Stimulated activated CD4-positive, alpha-beta T cell treated with anti-CD3 and anti-CD28 coated beads, Interleukin-1b, Interleukin-23, amount 100 ng/mL, for 4 hours (primary cell): ENCODE data around the gene CCT2.
"Not testable (repeated sequence)": the region's sequence is repeated elsewhere in the genome, so short reads cannot be mapped to it uniquely, and the experiment has no call there.

Experiments used
- DNase-seq, 2 donors: peaks; one replicate each; pipeline ENCODE4 v3.0.0-alpha.2; 2020; ENCODE audit warnings: low read depth in 2 of 2

The CCT2 gene

GRCh38 chr12:69588527-69588926 is 3.3 kb downstream of the CCT2 start:
- no peak for DNase-seq

- DNase-seq: no peak
Observed at GRCh38 chr12:69589082-69589481, 3.8 kb downstream of the CCT2 start.

DNA sequence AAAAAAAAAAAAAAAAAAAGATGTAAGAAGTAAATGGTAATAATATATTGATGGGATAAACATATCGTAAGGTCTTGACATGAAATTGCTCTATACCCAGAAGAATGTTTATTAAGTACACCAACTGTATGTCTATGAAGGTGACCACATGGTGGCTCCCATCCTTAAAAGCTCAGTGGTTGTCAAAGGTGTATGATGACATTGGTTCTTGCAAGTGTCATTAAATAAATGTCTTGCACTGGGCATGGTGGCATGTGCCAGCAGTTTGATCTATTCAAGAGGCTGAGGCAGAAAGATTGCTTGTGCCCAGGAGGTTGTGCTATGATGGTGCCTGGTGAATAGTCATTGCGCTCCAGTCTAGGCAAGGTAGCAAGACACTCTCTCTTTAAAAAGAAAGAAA is 10.4 kb downstream of the CCT2 start:
- no peak for DNase-seq

DNA sequence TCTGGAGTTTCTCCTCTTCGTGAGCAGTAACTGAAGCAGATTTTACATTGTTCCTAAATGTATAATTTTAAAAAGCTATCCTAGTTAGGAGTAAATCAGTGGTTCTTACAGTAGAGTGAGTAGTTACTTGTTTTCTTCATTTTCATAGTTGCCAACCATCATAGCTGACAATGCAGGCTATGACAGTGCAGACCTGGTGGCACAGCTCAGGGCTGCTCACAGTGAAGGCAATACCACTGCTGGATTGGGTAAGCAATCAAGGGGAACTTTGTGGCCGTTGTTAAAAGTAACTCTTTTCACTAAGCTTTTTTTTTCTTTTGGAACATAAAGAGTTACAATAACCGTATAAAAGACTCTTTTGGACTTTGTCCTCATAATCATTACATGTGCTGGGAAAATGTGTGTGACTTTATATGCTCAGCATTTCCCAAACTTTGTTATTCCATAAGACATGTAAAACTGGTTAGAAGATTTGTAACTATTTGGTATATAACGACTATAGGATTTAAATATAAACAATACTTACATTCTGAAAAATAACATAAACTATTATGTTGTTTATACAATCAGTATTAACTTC is 13.0 kb downstream of the CCT2 start:
- no peak for DNase-seq

DNA sequence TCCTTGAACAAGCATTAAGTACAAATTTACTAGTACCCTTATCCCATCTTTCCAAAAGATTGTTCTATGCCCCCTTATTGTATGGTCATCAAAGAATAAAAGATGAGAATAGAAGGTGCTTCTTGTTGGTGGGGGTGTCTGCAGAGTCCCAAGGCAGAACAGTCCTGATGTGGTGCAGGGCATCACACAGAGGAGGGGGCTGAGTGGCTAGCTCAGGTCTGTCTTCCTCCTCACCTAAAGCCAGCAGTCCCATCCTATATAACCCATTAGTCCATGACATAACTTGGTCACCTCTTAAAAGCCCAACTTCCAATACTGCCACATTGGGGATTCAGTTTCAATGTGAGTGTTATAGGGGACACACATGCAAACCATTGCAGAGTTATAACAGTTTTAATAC is 15.5 kb downstream of the CCT2 start:
- no peak for DNase-seq

GRCh38 chr12:69601962-69602685 is 16.9 kb downstream of the CCT2 start:
- no peak for DNase-seq

- no peak for DNase-seq
Observed at GRCh38 chr12:69602954-69603353, 17.7 kb downstream of the CCT2 start.

DNA sequence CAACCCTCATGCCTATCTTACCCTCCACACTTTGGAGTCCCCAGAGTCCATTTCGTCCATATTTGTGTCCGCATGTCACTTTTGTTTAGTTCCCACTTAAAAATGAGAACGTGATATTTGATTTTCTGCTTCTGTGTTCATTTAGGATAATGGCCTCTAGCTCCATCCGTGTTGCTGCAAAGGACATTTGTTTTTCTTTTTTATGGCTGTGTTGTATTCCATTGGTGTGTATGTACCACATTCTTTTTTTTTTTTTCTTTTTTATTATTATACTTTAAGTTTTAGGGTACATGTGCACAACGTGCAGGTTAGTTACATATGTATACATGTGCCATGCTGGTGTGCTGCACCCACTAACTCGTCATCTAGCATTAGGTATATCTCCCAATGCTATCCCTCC is 18.3 kb downstream of the CCT2 start:
- not testable (repeated sequence) for DNase-seq

DNA sequence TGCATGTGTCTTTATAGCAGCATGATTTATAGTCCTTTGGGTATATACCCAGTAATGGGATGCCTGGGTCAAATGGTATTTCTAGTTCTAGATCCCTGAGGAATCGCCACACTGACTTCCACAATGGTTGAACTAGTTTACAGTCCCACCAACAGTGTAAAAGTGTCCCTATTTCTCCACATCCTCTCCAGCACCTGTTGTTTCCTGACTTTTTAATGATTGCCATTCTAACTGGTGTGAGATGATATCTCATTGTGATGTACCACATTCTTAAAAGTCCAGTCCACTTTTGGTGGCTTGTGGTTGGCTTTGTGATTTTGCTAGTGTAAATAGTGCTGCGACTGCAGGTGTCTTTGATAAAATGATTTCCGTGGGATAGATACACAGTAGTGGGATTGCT is 19.0 kb downstream of the CCT2 start:
- not testable (repeated sequence) for DNase-seq

- no peak for DNase-seq
Observed at GRCh38 chr12:69608114-69608513, 22.9 kb downstream of the CCT2 start.

DNA sequence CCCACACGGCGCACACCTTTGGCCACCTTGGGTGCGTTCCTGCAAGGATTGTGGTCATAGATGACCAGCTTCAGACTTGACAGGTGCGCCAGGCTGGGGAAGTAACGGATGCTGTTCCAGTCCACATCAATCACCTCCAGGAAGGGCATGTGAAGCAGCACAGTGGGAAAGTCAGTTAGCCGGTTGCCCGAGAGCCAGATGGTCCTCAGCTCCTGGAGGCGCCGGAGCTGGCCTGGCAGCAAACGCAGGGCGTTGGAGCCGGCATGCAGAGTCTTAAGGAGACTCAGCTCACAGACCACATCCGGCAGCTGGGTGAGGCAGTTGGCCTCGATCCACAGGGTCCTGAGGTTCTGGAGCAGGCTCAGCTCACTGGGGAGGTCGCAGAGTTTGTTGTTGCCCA is 24.9 kb downstream of the CCT2 start:
- DNase-seq: no peak

GRCh38 chr12:69610729-69611128 is 25.5 kb downstream of the CCT2 start, which contains the start of gene LRRC10:
Gene LRRC10, minus strand, starts transcription at chr12:69610907. Its CDS starts 69 bp downstream, at chr12:69610838.
- DNase-seq: no peak

DNA sequence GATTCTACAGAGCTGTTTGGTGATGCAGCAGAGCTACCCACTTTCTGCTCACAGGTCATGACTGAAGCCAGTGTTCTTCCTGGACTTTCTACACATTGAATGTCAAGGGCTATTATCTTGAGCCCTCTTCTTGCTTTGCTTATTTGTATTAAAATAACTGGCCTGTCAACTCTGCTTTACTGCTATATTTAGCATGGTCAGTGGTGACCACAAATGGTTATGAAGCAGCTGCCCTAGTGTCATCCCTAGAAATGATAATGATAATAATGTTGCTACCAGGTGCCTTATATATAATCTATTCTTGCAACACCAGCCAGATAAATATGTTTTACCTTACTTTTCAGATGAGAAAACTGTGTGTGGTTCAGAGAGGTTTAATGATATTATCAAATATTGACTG is 28.1 kb downstream of the CCT2 start:
- no peak for DNase-seq

GRCh38 chr12:69616025-69616424 is 30.8 kb downstream of the CCT2 start:
- no peak for DNase-seq

DNA sequence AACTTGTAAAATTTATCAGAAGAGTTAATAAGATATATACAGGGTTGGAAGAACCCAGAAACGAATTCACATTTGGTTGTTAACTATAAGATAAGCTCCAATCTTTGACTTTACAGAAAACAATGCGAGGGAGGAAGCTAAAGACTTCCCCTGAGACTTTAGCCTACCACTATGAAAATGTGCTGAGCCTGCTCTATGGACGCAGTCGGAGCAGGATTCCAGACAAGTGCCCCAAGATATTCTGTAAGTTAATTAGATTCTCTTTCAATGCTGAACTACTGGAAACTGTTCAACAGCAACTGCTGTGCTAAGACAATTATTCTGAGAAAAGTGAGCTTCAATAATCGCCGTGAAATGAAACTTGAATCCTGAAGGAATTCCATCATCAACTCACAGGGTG is 33.8 kb downstream of the CCT2 start:
- no peak for DNase-seq

DNA sequence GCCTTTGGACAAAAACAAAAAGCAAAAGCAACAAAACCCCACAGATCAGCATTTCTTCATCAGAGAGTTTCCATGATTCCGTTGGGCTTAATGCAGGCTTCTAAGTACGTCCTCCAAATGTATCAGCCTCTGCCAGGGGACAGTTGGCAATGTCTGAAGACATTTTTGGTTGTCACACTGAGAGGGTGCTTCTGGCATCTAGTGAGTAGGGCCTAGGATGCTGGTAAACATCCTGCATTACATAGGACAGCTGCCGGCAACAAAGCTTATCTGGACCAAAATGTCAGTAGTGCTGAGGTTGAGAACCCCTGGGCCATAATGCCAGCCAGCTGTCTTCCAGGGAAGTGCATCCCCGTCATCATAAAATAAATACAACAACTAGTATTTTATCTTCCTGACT is 34.8 kb downstream of the CCT2 start:
- DNase-seq: no peak

GRCh38 chr12:69620921-69621320 is 35.7 kb downstream of the CCT2 start:
- no peak for DNase-seq

- no peak for DNase-seq
Observed at GRCh38 chr12:69621551-69621950, 36.3 kb downstream of the CCT2 start.

DNA sequence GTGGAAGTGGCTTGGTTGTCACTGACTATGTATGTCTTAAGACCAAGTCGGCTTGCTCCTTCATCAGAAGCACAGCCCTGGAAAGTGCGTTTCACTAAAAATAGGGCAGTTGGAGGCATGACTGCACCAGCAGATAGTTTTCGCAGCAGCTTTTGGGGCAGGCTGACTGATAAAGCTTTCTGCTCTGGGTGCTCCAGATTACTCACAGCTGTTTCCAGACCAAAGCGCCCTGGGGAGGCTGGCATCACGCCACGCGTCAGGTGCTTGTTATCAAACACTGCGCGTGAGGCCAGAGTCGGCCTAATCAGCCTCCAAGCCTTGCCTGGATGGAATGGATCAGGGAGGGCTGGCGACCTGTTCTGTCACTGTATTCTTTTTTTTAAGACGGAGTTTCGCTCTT is 38.7 kb downstream of the CCT2 start:
- no peak for DNase-seq

- DNase-seq: no peak
Observed at GRCh38 chr12:69627501-69627900, 42.2 kb downstream of the CCT2 start.

DNA sequence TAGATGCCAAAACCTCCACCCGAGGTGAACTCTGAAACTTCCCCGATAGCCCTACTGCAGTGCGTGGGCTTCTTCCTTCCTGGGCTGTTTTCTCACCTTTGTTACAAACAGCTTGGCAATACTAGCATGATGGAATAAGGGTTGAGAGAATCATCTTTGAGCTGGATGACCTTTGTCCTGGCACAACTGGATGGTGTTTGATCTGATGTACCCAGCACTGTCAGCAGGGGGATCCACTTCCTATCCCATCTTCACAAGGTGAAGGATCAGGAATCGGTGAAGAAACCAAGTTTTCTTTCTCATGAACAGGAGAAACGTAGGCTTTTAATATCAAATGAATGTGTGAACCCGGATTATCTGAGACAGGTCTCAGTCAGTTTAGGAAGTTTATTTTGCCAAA is 44.9 kb downstream of the CCT2 start:
- no peak for DNase-seq

DNA sequence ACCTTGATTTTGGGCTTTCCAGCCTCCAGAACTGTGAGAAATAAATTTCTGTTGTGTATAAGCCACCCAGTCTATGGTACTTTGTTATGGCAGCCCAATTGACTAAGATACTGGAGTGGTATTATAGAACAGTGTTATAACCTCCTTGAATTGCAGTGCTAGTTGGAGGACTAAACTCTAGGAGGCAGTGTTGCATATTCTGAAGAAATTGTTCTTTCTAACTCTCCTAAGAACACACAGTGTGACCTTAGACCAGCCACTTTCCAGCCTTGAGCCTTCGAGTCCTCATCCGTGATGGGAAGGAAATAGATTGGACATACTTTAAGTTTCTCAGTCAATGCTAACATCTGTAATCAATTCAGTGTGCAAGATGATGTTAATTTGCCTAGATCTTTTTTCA is 47.8 kb downstream of the CCT2 start:
- no peak for DNase-seq

GRCh38 chr12:69639400-69640016 is 54.2 kb downstream of the CCT2 start:
- DNase-seq: peak; percentile 42 to 54
